ENCODE data around the gene TGM5. TPM values are rescaled to one million over a fixed set of nuclear protein-coding genes. Genes with fewer than 3 reads are reported as not detected.

The TGM5 gene
- total RNA-seq, 2 donors from 2014 or later, result 1.6 to 11.3 TPM

GRCh38 chr15:43270113-43270665 lies 3.5 kb upstream of the TGM5 start:
- Histone ChIP-seq H3K4me1 (replicated peaks) (no peaks in the 10 kb centered on the region), H3K4me3 (no peak overlapping the region), H3K27me3 (replicated peaks; ENCODE audit: insufficient read depth) (no peaks in the 10 kb centered on the region), H3K27ac (no peak overlapping the region), H3K9me3 (no peaks in the 10 kb centered on the region), H3K36me3 (no peaks in the 10 kb centered on the region)
- WGBS, result 81% methylated on average over 5 of the region's 5 CpGs
- TF ChIP-seq POLR2A (IDR thresholded peaks at IDR 0.05) (no peak), POLR2AphosphoS5 (IDR thresholded peaks at IDR 0.05) (no peak), CTCF (IDR thresholded peaks at IDR 0.05) (no peak)
- DNase-seq (ENCODE audit: low spot score), result no peak
- intact Hi-C loops (cut with DNase I), result no loop called here

GRCh38 chr15:43268111-43269105 lies 1.7 kb upstream of the TGM5 start:
- Histone ChIP-seq H3K4me3 (no peak overlapping the region), H3K4me1 (replicated peaks) (no peaks in the 10 kb centered on the region), H3K9me3 (no peaks in the 10 kb centered on the region), H3K36me3 (no peaks in the 10 kb centered on the region), H3K27me3 (replicated peaks; ENCODE audit: insufficient read depth) (no peaks in the 10 kb centered on the region), H3K27ac (no peak overlapping the region)
- intact Hi-C loops (cut with DNase I), result no loop called here
- 58% methylated on average over 11 of the region's 11 CpGs for WGBS
- TF ChIP-seq POLR2A (IDR thresholded peaks at IDR 0.05) (no peak), CTCF (IDR thresholded peaks at IDR 0.05) (no peak)
- no peak for DNase-seq (ENCODE audit: low spot score)

- H3K27me3 ChIP-seq (replicated peaks; ENCODE audit: insufficient read depth), result no peaks in the 10 kb centered on the region
- H3K9me3 ChIP-seq, result no peaks in the 10 kb centered on the region
- intact Hi-C loops (cut with DNase I), result no loop called here
- no peak for DNase-seq (ENCODE audit: low spot score)
- no peak overlapping the region for H3K4me3 ChIP-seq
- 78% methylated on average over 2 of the region's 2 CpGs for WGBS
- TF ChIP-seq CTCF (IDR thresholded peaks at IDR 0.05), result no peak
- no peak for TF ChIP-seq POLR2A (IDR thresholded peaks at IDR 0.05)
- no peak for TF ChIP-seq POLR2AphosphoS5 (IDR thresholded peaks at IDR 0.05)
- H3K4me1 ChIP-seq (replicated peaks), result no peaks in the 10 kb centered on the region
- no peaks in the 10 kb centered on the region for H3K36me3 ChIP-seq
- peak overlapping the region; percentile 27 to 55 for H3K27ac ChIP-seq
Measured at GRCh38 chr15:43267439-43267838, 711 bp upstream of the TGM5 start.

GRCh38 chr15:43266386-43266785 lies 342 bp downstream of the TGM5 start:
- no peak for DNase-seq (ENCODE audit: low spot score)
- intact Hi-C loops (cut with DNase I), result no loop called here
- peak overlapping the region; percentile 27 to 43 for H3K27ac ChIP-seq
- H3K4me1 ChIP-seq (replicated peaks), result no peaks in the 10 kb centered on the region
- WGBS, result 95% methylated on average over 2 of the region's 2 CpGs
- TF ChIP-seq POLR2AphosphoS5 (IDR thresholded peaks at IDR 0.05), result no peak
- no peak for TF ChIP-seq POLR2A (IDR thresholded peaks at IDR 0.05)
- TF ChIP-seq CTCF (IDR thresholded peaks at IDR 0.05), result no peak
- no peak overlapping the region for H3K4me3 ChIP-seq
- H3K9me3 ChIP-seq, result no peaks in the 10 kb centered on the region
- H3K36me3 ChIP-seq, result no peaks in the 10 kb centered on the region
- H3K27me3 ChIP-seq (replicated peaks; ENCODE audit: insufficient read depth), result no peaks in the 10 kb centered on the region
